ENCODE results near the gene HLA-E. TPM values are rescaled to one million over a fixed set of nuclear protein-coding genes. Genes with fewer than 3 reads are reported as not detected.

HLA-E gene
- total RNA-seq, 1 experiment from 2014 or later = 41.1 TPM

- H3K36me3 ChIP-seq (ENCODE audit: insufficient read depth, low read length, poor library complexity, severe bottlenecking) = no peaks in the 10 kb centered on the region
- H3K9me3 ChIP-seq (ENCODE audit: low read depth, low read length, poor library complexity, severe bottlenecking) = no peaks in the 10 kb centered on the region
- BruUV-seq (replicated peaks) = no TSS peak
- TF ChIP-seq EZH2 (IDR thresholded peaks at IDR 0.05; ENCODE audit: borderline replicate concordance, low read depth, low read length, poor library complexity, severe bottlenecking) = peak; percentile 6
- no peak for TF ChIP-seq CTCF (conservative IDR thresholded peaks at IDR 0.05; ENCODE audit: low read depth, low read length)
- peaks cover 45% of the 10 kb centered on the region for H3K27me3 ChIP-seq (replicated peaks; ENCODE audit: insufficient read depth, low read depth, low read length, poor library complexity)
- peaks cover 13% of the 10 kb centered on the region for H3K4me1 ChIP-seq (ENCODE audit: insufficient read depth, low read length, poor library complexity, severe bottlenecking)
- intact Hi-C loops (cut with micrococcal nuclease; ENCODE audit: unreplicated experiment) = loop anchor here (10.0 kb wide), 1 partner anchor 194 kb away; the partner anchor contains the start of gene DHX16
- DNase-seq (ENCODE audit: low spot score) = no peak
- peak overlapping the region; percentile 22 for H3K4me3 ChIP-seq (ENCODE audit: low read depth, low read length, poor library complexity, severe bottlenecking)
- ChIA-PET POLR2A (ENCODE audit: low non-redundant PET) (no interaction called here), CTCF (interaction anchor here (1.1 kb wide), 1 partner anchor 27 kb away, joined by 3 read pairs; no protein-coding TSS in a partner anchor)
- H3K27ac ChIP-seq (ENCODE audit: low read depth, low read length, poor library complexity, severe bottlenecking) = no peak overlapping the region
Observed at GRCh38 chr6:30480536-30481156, 8.7 kb upstream of the HLA-E start.

- no TSS peak for BruUV-seq (replicated peaks)
Observed at GRCh38 chr6:30481211-30481964, 7.9 kb upstream of the HLA-E start.

More at GRCh38 chr6:30481211-30481964, 7.9 kb upstream of the HLA-E start:
- peaks cover 13% of the 10 kb centered on the region for H3K4me1 ChIP-seq (ENCODE audit: insufficient read depth, low read length, poor library complexity, severe bottlenecking)
- ChIA-PET POLR2A (ENCODE audit: low non-redundant PET) (interaction anchor here (0.7 kb wide), 1 partner anchor 51 kb away, joined by 3 read pairs; no protein-coding TSS in a partner anchor), CTCF (interaction anchor here (0.8 to 1.5 kb wide), 11 partner anchors 15 to 612 kb away, joined by 3 to 21 read pairs (median 4); no protein-coding TSS in a partner anchor)
- no peaks in the 10 kb centered on the region for H3K36me3 ChIP-seq (ENCODE audit: insufficient read depth, low read length, poor library complexity, severe bottlenecking)
- peaks cover 45% of the 10 kb centered on the region for H3K27me3 ChIP-seq (replicated peaks; ENCODE audit: insufficient read depth, low read depth, low read length, poor library complexity)
- peak overlapping the region; percentile 22 for H3K4me3 ChIP-seq (ENCODE audit: low read depth, low read length, poor library complexity, severe bottlenecking)
- H3K9me3 ChIP-seq (ENCODE audit: low read depth, low read length, poor library complexity, severe bottlenecking) = no peaks in the 10 kb centered on the region
- intact Hi-C loops (cut with micrococcal nuclease; ENCODE audit: unreplicated experiment) = loop anchor here (10.0 kb wide), 1 partner anchor 193 kb away; the partner anchor contains the start of gene DHX16
- H3K27ac ChIP-seq (ENCODE audit: low read depth, low read length, poor library complexity, severe bottlenecking) = no peak overlapping the region
- DNase-seq (ENCODE audit: low spot score) = no peak
- TF ChIP-seq EZH2 (IDR thresholded peaks at IDR 0.05; ENCODE audit: borderline replicate concordance, low read depth, low read length, poor library complexity, severe bottlenecking) = no peak
- TF ChIP-seq CTCF (conservative IDR thresholded peaks at IDR 0.05; ENCODE audit: low read depth, low read length) = 0 out of 2 replicates have a peak, but pooled peaks have one; percentile 21

Measured in A673 (cell line).